Neural progenitor cell (in vitro differentiated cells): Measurements from ENCODE around the gene ARID4A. TPM values are rescaled to one million over a fixed set of nuclear protein-coding genes. Genes with fewer than 3 reads are reported as not detected.

ENCODE experiments used
- DNase-seq: peaks from one replicate; pipeline ENCODE4 v3.0.0-alpha.2; 2016; ENCODE audit warnings: low spot score
- H2AFZ ChIP-seq: fragments of 200-600 bp; sonication (generic); replicated peaks from 2 replicates; pipeline ENCODE4 v1.6.1; 2016; ENCODE audit warnings: antibody characterized with exemption
- H3F3A ChIP-seq: fragments of 200-600 bp; sonication (generic); 2 replicates; pipeline ENCODE4 v1.6.1; 2016; ENCODE audit warnings: antibody characterized with exemption, low read depth
- H3K27ac ChIP-seq: fragments of 200-600 bp; sonication (generic); 2 replicates; pipeline ENCODE4 v1.5.1; 2016; ENCODE audit warnings: mild to moderate bottlenecking
- H3K27me3 ChIP-seq: fragments of 200-600 bp; sonication (generic); 2 replicates; pipeline ENCODE4 v1.6.1; 2016; ENCODE audit warnings: mild to moderate bottlenecking, moderate library complexity
- H3K36me3 ChIP-seq: fragments of 200-600 bp; sonication (generic); 2 replicates; pipeline ENCODE4 v1.5.1; 2016
- H3K4me1 ChIP-seq: fragments of 200-600 bp; sonication (generic); 2 replicates; pipeline ENCODE4 v1.6.1; 2016; ENCODE audit warnings: mixed run types
- H3K4me2 ChIP-seq: fragments of 200-600 bp; sonication (generic); 2 replicates; pipeline ENCODE4 v1.6.1; 2016
- H3K4me3 ChIP-seq: fragments of 200-600 bp; sonication (generic); 2 replicates; pipeline ENCODE4 v1.5.1; 2016
- H3K79me2 ChIP-seq: fragments of 200-600 bp; sonication (generic); 2 replicates; pipeline ENCODE4 v1.6.1; 2016; ENCODE audit warnings: low read depth
- H3K9ac ChIP-seq: fragments of 200-600 bp; sonication (generic); 2 replicates; pipeline ENCODE4 v1.6.1; 2016
- H3K9me3 ChIP-seq: fragments of 200-600 bp; sonication (generic); 2 replicates; pipeline ENCODE4 v1.5.1; 2016; ENCODE audit warnings: low read depth
- H4K20me1 ChIP-seq: fragments of 200-600 bp; sonication (generic); 2 replicates; pipeline ENCODE4 v1.6.1; 2016; ENCODE audit warnings: low read depth
- H3K27ac Mint-ChIP-seq: 3 replicates; pipeline ENCODE4 v1.8.0; 2021; ENCODE audit warnings: mixed read lengths
- H3K27me3 Mint-ChIP-seq: 2 replicates; pipeline ENCODE4 v1.8.0; 2022; ENCODE audit warnings: low read depth, mild to moderate bottlenecking, inconsistent platforms, moderate library complexity, mixed read lengths; ENCODE audit not compliant: insufficient read depth
- H3K36me3 Mint-ChIP-seq: 3 replicates; pipeline ENCODE4 v1.8.0; 2021; ENCODE audit warnings: mixed read lengths
- H3K4me1 Mint-ChIP-seq: 3 replicates; pipeline ENCODE4 v1.8.0; 2021; ENCODE audit warnings: mixed read lengths
- H3K4me3 Mint-ChIP-seq: 3 replicates; pipeline ENCODE4 v1.8.0; 2021; ENCODE audit warnings: mild to moderate bottlenecking, moderate library complexity, mixed read lengths
- H3K9me3 Mint-ChIP-seq: 3 replicates; pipeline ENCODE4 v1.8.0; 2020; ENCODE audit warnings: mixed read lengths
- CTCF ChIP-seq: fragments of 200-600 bp; sonication (generic); IDR thresholded peaks from 2 replicates; pipeline ENCODE4 v1.5.1; 2017; ENCODE audit warnings: antibody characterized with exemption, mild to moderate bottlenecking
- EZH2 ChIP-seq: fragments of 200-600 bp; sonication (generic); IDR thresholded peaks from 2 replicates; pipeline ENCODE4 v1.6.1; 2017; ENCODE audit warnings: antibody characterized with exemption, mild to moderate bottlenecking, moderate library complexity
- EZH2phosphoT487 ChIP-seq: fragments of 200-600 bp; sonication (generic); IDR thresholded peaks from 2 replicates; pipeline ENCODE4 v1.6.1; 2017; ENCODE audit warnings: antibody characterized with exemption
- total RNA-seq: library from RNA; depleted of rRNA; stranded (reverse); fragments of >200 nt; gene quantifications from 2 replicates; pipeline ENCODE4 v1.2.3, GENCODE V29; 2015; ENCODE audit warnings: low replicate concordance

Gene ARID4A
- total RNA-seq, 1 donor from 2014 or later: 24.1 TPM

GRCh38 chr14:58296726-58297125 is 1.6 kb upstream of the ARID4A start:
- Mint-ChIP-seq H3K4me1 (peaks cover 29% of the 10 kb centered on the region), H3K9me3 (no peaks in the 10 kb centered on the region), H3K27ac (no peak overlapping the region), H3K27me3 (peaks cover 2% of the 10 kb centered on the region), H3K36me3 (peaks cover 28% of the 10 kb centered on the region), H3K4me3 (no peak overlapping the region)
- H2AFZ ChIP-seq: no peak overlapping the region
- TF ChIP-seq EZH2phosphoT487: no peak
- no peak for TF ChIP-seq EZH2
- TF ChIP-seq CTCF: no peak
- peaks cover 16% of the 10 kb centered on the region for H3K36me3 ChIP-seq
- H4K20me1 ChIP-seq: peaks cover 46% of the 10 kb centered on the region
- no peaks in the 10 kb centered on the region for H3K27me3 ChIP-seq
- no peaks in the 10 kb centered on the region for H3K9me3 ChIP-seq
- peak overlapping the region; percentile 89 for H3K4me3 ChIP-seq
- H3K4me2 ChIP-seq: peak overlapping the region; percentile 94
- no peak overlapping the region for H3K27ac ChIP-seq
- no peak for DNase-seq
- peak overlapping the region; percentile 94 for H3K9ac ChIP-seq
- peaks cover 90% of the 10 kb centered on the region for H3K79me2 ChIP-seq
- peaks cover 15% of the 10 kb centered on the region for H3F3A ChIP-seq
- peaks cover 16% of the 10 kb centered on the region for H3K4me1 ChIP-seq

DNA sequence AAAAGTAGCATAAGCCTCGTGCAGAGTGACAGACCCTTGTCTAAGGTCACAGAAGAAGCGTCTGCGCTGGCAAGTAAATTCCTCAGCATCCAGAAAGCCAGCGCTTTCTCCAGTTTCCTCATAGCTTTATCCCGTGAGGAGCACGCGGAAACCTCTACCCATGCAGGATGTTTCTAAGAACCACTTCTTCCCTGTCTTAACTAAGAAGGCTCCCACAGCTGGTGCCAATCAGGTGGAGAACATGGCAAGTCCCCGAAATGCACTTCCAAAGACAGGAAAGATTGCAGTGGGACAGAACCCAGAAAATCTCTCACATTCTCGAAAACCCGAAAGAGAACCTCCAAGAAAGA is 968 bp upstream of the ARID4A start:
- Histone ChIP-seq H3K27me3 (no peaks in the 10 kb centered on the region), H3K9me3 (no peaks in the 10 kb centered on the region), H3F3A (peaks cover 15% of the 10 kb centered on the region), H3K4me2 (peak overlapping the region; percentile 94), H3K79me2 (peaks cover 86% of the 10 kb centered on the region), H3K36me3 (peaks cover 14% of the 10 kb centered on the region), H3K4me1 (peaks cover 16% of the 10 kb centered on the region), H3K4me3 (peak overlapping the region; percentile 89), H3K27ac (peak overlapping the region; percentile 98), H3K9ac (peak overlapping the region; percentile 94), H4K20me1 (peaks cover 41% of the 10 kb centered on the region), H2AFZ (no peak overlapping the region)
- H3K4me1 Mint-ChIP-seq: peaks cover 29% of the 10 kb centered on the region
- no peak for TF ChIP-seq EZH2phosphoT487
- peak; percentile 20 for TF ChIP-seq EZH2
- no peaks in the 10 kb centered on the region for H3K9me3 Mint-ChIP-seq
- H3K27me3 Mint-ChIP-seq: peaks cover 2% of the 10 kb centered on the region
- no peak overlapping the region for H3K27ac Mint-ChIP-seq
- peak; percentile 75 for DNase-seq
- peaks cover 30% of the 10 kb centered on the region for H3K36me3 Mint-ChIP-seq
- H3K4me3 Mint-ChIP-seq: no peak overlapping the region

GRCh38 chr14:58297762-58298476 is 436 bp upstream of the ARID4A start:
- peak overlapping the region; percentile 89 for H3K4me3 ChIP-seq
- H3K9me3 ChIP-seq: no peaks in the 10 kb centered on the region
- H3K27me3 ChIP-seq: no peaks in the 10 kb centered on the region
- no peak for TF ChIP-seq CTCF
- peak; percentile 35 for TF ChIP-seq EZH2
- peaks cover 85% of the 10 kb centered on the region for H3K79me2 ChIP-seq
- peaks cover 16% of the 10 kb centered on the region for H3K4me1 ChIP-seq
- no peaks in the 10 kb centered on the region for H3K9me3 Mint-ChIP-seq
- H4K20me1 ChIP-seq: peaks cover 35% of the 10 kb centered on the region
- H3K9ac ChIP-seq: peak overlapping the region; percentile 94
- H3K36me3 Mint-ChIP-seq: peaks cover 28% of the 10 kb centered on the region
- H3K4me2 ChIP-seq: peak overlapping the region; percentile 94
- H3K27ac ChIP-seq: peak overlapping the region; percentile 98
- H3K27ac Mint-ChIP-seq: no peak overlapping the region
- peaks cover 29% of the 10 kb centered on the region for H3K4me1 Mint-ChIP-seq
- H3F3A ChIP-seq: peaks cover 15% of the 10 kb centered on the region
- H3K27me3 Mint-ChIP-seq: peaks cover 2% of the 10 kb centered on the region
- peaks cover 11% of the 10 kb centered on the region for H3K36me3 ChIP-seq
- peak overlapping the region; percentile 74 for H2AFZ ChIP-seq
- DNase-seq: peak; percentile 99
- H3K4me3 Mint-ChIP-seq: no peak overlapping the region
